PFSK-1 (cell line): ENCODE measurements around the gene DGAT2.

ENCODE experiments used
- FOXP2 ChIP-seq: optimal IDR thresholded peaks from 2 replicates; pipeline ENCODE3; 2011; ENCODE audit warnings: borderline replicate concordance, control low read depth, inconsistent platforms; ENCODE audit not compliant: insufficient read depth; ENCODE audit errors: extremely low read length, extremely low read depth
- POLR2AphosphoS5 ChIP-seq: IDR thresholded peaks from 2 replicates; pipeline ENCODE4 v1.6.1; 2012; ENCODE audit warnings: low read depth, mild to moderate bottlenecking, control low read depth, low read length, moderate library complexity
- REST ChIP-seq, 2 experiments: IDR thresholded peaks; 2 replicates each; pipeline versions ENCODE4 v1.6.1 to v1.8.0; 2011 to 2012; ENCODE audit warnings: low read depth in 2 of 2, low read length in 2 of 2, control low read depth in 1 of 2, inconsistent platforms in 1 of 2, mild to moderate bottlenecking in 1 of 2, moderate library complexity in 1 of 2; ENCODE audit not compliant: insufficient read depth in 1 of 2
- SIN3A ChIP-seq: IDR thresholded peaks from 2 replicates; pipeline ENCODE4 v1.6.1; 2012; ENCODE audit warnings: mild to moderate bottlenecking, low read length, moderate library complexity, borderline replicate concordance; ENCODE audit not compliant: insufficient read depth
- TAF1 ChIP-seq: IDR thresholded peaks from 2 replicates; pipeline ENCODE4 v1.6.1; 2012; ENCODE audit warnings: low read length, control low read depth, borderline replicate concordance; ENCODE audit not compliant: insufficient read depth

DGAT2 gene

DNA sequence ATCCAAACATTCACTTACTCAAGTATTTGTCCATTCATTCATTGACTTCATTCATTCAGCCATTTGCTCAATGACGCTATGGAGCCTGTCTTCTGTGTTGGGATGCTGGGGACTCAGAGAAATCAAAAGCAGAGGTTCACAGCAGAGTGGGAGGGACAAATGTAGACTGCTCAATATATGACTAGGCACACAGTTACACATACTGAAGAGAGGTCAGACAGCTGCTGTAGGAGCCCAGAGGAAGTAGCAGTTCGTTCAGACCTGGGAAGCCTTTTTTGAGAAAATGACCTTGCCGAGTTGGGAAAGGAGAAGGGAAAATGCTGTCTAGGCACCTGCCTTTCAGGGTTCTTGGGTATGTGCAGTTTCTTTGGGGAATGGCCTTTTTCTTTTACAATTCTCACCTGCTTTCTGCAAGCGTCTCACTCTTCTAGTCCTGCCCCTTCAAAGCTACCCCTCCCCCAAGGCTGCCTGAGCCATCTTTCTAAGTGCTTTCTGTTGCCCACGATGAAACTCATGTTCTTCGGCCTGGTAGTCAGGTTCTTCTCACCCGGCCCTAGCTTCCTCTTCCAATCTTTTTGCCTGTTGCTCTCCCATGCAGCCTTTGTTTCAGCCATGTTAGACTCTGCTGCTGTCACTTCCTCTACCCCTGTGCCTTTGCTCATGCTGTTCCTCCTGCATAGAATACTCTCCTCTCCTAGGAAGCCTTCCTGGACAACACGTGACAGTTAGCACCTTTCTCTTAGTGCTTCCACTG lies 42.2 kb downstream of the DGAT2 start:
- TF ChIP-seq FOXP2 (no peak), REST (IDR thresholded peaks at IDR 0.05; ENCODE audit: insufficient read depth in 1 of 2, low read depth in 2 of 2, low read length in 2 of 2) (no peak), TAF1 (no peak), SIN3A (no peak), POLR2AphosphoS5 (no peak)

DNA sequence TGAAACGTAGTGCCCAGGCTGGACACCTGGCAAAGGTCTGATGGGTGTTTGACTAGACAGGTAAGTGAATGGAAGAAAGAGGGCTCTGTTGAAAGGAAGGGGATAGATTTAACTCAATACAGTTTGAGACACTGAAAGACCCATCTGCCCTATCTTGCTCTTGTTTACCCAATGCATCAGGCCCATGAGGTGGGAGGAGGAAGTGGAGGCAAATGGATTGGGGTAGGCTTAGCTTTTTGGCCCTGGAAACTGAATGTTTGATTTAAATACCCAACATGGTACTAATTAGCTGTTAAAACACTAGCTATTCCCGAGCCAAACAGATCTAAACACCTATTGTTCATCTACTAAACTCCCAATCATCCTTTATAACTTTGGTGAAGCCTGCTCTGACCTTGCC lies 42.9 kb downstream of the DGAT2 start:
- TF ChIP-seq TAF1 (no peak), FOXP2 (no peak), SIN3A (no peak), POLR2AphosphoS5 (no peak), REST (IDR thresholded peaks at IDR 0.05; ENCODE audit: insufficient read depth in 1 of 2, low read depth in 2 of 2, low read length in 2 of 2) (no peak)

GRCh38 chr11:75812542-75813040 lies 44.0 kb downstream of the DGAT2 start:
- TF ChIP-seq REST (IDR thresholded peaks at IDR 0.05; ENCODE audit: insufficient read depth in 1 of 2, low read depth in 2 of 2, low read length in 2 of 2) (no peak), FOXP2 (no peak), SIN3A (no peak), TAF1 (no peak), POLR2AphosphoS5 (no peak)

DNA sequence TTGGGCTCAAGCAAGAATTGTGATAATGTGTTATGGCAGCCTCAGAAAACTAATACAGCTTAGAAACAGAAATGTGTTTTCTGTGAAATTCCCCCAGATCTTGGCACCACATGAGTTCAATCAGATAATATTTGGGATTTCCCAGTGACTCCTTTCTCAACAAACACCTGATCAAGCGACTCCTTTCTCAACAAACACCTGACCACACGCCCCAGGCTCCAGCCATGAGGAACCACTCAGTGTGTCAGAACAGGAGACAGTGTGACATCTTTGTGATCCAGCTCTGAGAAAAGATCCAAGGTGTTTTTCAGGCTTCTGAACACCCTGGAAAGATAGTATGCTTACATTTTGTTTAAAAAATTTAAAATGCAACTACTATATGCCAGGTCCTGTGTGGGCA lies 44.5 kb downstream of the DGAT2 start:
- TF ChIP-seq TAF1 = no peak
- TF ChIP-seq FOXP2 = no peak
- no peak for TF ChIP-seq REST (IDR thresholded peaks at IDR 0.05; ENCODE audit: insufficient read depth in 1 of 2, low read depth in 2 of 2, low read length in 2 of 2)
- no peak for TF ChIP-seq SIN3A
- TF ChIP-seq POLR2AphosphoS5 = no peak
